Measurements from ENCODE around the gene HOXA11. TPM values are rescaled to one million over a fixed set of nuclear protein-coding genes. Genes with fewer than 3 reads are reported as not detected.
A peak's percentile ranks its signal among the peaks of the same experiment; 100 is the strongest.

The HOXA11 gene
- total and polyA plus RNA-seq, 2 donors, result 9.3 to 39.1 TPM

DNA sequence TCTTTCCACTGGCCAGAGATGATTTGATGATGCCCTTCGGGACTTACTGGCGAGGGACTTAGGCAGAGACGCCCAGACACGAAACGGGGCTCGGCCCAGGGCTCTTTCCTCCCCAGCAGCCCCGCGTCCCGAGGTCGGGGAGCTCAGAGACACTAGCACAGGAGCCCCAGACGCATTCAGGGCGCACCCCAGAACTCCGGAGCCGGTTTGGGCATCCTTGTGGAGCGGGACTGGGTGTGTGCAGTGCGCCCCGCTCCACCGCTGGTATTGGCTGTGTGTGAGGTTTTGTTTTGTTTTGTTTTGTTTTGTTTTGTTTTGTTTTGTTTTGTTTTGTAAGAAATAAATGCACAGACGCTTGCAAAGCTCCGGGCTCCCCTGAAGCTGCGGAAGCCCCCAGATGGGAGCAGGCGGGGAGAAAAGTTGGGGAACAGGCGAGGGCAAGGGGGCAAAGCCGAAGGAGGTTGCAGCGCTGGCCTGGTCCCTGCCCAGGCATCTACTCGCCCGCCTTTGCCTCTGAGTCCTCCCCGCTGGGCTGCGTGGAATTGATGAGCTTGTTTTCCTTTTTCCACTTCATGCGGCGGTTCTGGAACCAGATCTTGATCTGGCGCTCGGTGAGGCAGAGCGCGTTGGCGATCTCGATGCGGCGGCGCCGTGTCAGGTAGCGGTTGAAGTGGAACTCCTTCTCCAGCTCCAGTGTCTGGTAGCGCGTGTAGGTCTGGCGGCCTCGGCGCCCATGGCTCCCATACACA lies 39.7 kb downstream of the HOXA11 start:
- Histone ChIP-seq H3K27ac (ENCODE audit: low read depth) (no peak overlapping the region), H3K4me3 (ENCODE audit: low read depth, low read length) (no peak overlapping the region), H3K4me1 (ENCODE audit: insufficient read depth) (no peaks in the 10 kb centered on the region), H3K36me3 (ENCODE audit: insufficient read depth) (peaks cover 3% of the 10 kb centered on the region)
- 84% methylated on average over 47 of the region's 47 CpGs for WGBS
- no peak for DNase-seq (ENCODE audit: extremely low spot score)

- peaks cover 3% of the 10 kb centered on the region for H3K36me3 ChIP-seq (ENCODE audit: insufficient read depth)
- WGBS, result 74% methylated on average over 31 of the region's 31 CpGs
- no peaks in the 10 kb centered on the region for H3K4me1 ChIP-seq (ENCODE audit: insufficient read depth)
- no peak overlapping the region for H3K4me3 ChIP-seq (ENCODE audit: low read depth, low read length)
- no peak overlapping the region for H3K27ac ChIP-seq (ENCODE audit: low read depth)
- no peak for DNase-seq (ENCODE audit: extremely low spot score)
Measured at GRCh38 chr7:27144781-27145164, 40.3 kb downstream of the HOXA11 start.

- H3K4me3 ChIP-seq (ENCODE audit: low read depth, low read length), result no peak overlapping the region
Measured at GRCh38 chr7:27143950-27144780, 40.9 kb downstream of the HOXA11 start.

GRCh38 chr7:27143023-27143949 lies 41.7 kb downstream of the HOXA11 start, which contains the start of gene HOXA5:
TSS of gene HOXA5 (minus strand) at chr7:27143681. CDS start at chr7:27143607, 74 bp downstream.
- DNase-seq (ENCODE audit: extremely low spot score), result no peak
- Histone ChIP-seq H3K36me3 (ENCODE audit: insufficient read depth) (peaks cover 3% of the 10 kb centered on the region), H3K4me3 (ENCODE audit: low read depth, low read length) (peak within 1 kb of the TSS; percentile 41), H3K27ac (ENCODE audit: low read depth) (peak within 1 kb of the TSS; percentile 72), H3K4me1 (ENCODE audit: insufficient read depth) (no peaks in the 10 kb centered on the region)
- 58% methylated on average over 86 of the region's 86 CpGs for WGBS

More at GRCh38 chr7:27143950-27144780, 40.9 kb downstream of the HOXA11 start:
- WGBS, result 79% methylated on average over 40 of the region's 40 CpGs
- H3K27ac ChIP-seq (ENCODE audit: low read depth), result no peak overlapping the region
- H3K36me3 ChIP-seq (ENCODE audit: insufficient read depth), result peaks cover 3% of the 10 kb centered on the region
- no peak for DNase-seq (ENCODE audit: extremely low spot score)
- H3K4me1 ChIP-seq (ENCODE audit: insufficient read depth), result no peaks in the 10 kb centered on the region

- Histone ChIP-seq H3K4me3 (ENCODE audit: low read depth, low read length) (peak overlapping the region; percentile 41), H3K27ac (ENCODE audit: low read depth) (peak overlapping the region; percentile 55), H3K36me3 (ENCODE audit: insufficient read depth) (peaks cover 3% of the 10 kb centered on the region), H3K4me1 (ENCODE audit: insufficient read depth) (no peaks in the 10 kb centered on the region)
- DNase-seq (ENCODE audit: extremely low spot score), result no peak
- WGBS, result 61% methylated on average over 29 of the region's 29 CpGs
Measured at GRCh38 chr7:27142580-27143022, 42.4 kb downstream of the HOXA11 start.

GRCh38 chr7:27141923-27142579 lies 43.0 kb downstream of the HOXA11 start:
- 75% methylated on average over 30 of the region's 30 CpGs for WGBS
- H3K36me3 ChIP-seq (ENCODE audit: insufficient read depth), result peaks cover 3% of the 10 kb centered on the region
- no peaks in the 10 kb centered on the region for H3K4me1 ChIP-seq (ENCODE audit: insufficient read depth)
- no peak for DNase-seq (ENCODE audit: extremely low spot score)
- H3K4me3 ChIP-seq (ENCODE audit: low read depth, low read length), result peak overlapping the region; percentile 41
- peak overlapping the region; percentile 55 for H3K27ac ChIP-seq (ENCODE audit: low read depth)

DNA sequence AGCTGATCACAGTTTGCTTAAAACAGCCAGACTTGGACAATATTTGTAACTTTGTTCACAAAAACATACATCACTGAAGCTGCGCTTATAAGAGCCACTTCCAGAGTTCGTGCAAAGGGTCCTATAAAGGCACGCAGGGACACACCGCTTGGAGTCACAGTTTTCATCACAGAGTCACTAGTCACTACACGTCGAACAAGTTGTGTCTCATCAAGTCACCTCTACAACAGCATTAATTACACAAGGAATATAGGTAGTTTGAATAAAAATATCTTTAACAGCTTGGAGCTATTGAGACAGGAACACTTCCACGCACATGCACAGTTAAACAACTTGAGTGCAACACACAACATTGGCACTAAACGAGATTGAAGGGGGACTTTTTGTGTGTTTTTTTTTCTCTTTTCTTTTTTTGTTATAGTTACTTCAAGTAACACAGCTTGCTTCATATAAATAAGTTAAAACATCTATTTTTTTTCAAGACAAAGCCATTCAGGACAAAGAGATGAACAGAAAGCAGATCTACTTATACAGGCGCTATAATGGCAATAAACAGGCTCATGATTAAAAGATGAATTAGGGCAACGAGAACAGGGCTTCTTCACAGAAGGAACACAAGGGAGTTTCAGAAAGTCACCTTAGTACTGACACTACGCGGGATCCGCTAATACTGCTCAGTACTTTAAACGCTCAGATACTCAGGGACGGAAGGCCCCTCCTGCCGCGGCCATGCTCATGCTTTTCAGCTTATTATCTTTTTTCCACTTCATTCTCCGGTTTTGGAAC lies 43.7 kb downstream of the HOXA11 start:
- Histone ChIP-seq H3K4me1 (ENCODE audit: insufficient read depth) (no peaks in the 10 kb centered on the region), H3K36me3 (ENCODE audit: insufficient read depth) (peaks cover 3% of the 10 kb centered on the region), H3K27ac (ENCODE audit: low read depth) (no peak overlapping the region), H3K4me3 (ENCODE audit: low read depth, low read length) (peak overlapping the region; percentile 41)
- 88% methylated on average over 18 of the region's 18 CpGs for WGBS
- no peak for DNase-seq (ENCODE audit: extremely low spot score)

- Histone ChIP-seq H3K27ac (ENCODE audit: low read depth) (peak overlapping the region; percentile 69), H3K36me3 (ENCODE audit: insufficient read depth) (peaks cover 3% of the 10 kb centered on the region), H3K4me1 (ENCODE audit: insufficient read depth) (no peaks in the 10 kb centered on the region), H3K4me3 (ENCODE audit: low read depth, low read length) (no peak overlapping the region)
- WGBS, result 82% methylated on average over 15 of the region's 15 CpGs
- no peak for DNase-seq (ENCODE audit: extremely low spot score)
Measured at GRCh38 chr7:27140126-27140857, 44.7 kb downstream of the HOXA11 start.

- Histone ChIP-seq H3K27ac (ENCODE audit: low read depth) (peak overlapping the region; percentile 69), H3K4me3 (ENCODE audit: low read depth, low read length) (peak overlapping the region; percentile 18), H3K36me3 (ENCODE audit: insufficient read depth) (peaks cover 3% of the 10 kb centered on the region), H3K4me1 (ENCODE audit: insufficient read depth) (no peaks in the 10 kb centered on the region)
- no peak for DNase-seq (ENCODE audit: extremely low spot score)
- 75% methylated on average over 53 of the region's 53 CpGs for WGBS
Measured at GRCh38 chr7:27139334-27140125, 45.5 kb downstream of the HOXA11 start.

DNA sequence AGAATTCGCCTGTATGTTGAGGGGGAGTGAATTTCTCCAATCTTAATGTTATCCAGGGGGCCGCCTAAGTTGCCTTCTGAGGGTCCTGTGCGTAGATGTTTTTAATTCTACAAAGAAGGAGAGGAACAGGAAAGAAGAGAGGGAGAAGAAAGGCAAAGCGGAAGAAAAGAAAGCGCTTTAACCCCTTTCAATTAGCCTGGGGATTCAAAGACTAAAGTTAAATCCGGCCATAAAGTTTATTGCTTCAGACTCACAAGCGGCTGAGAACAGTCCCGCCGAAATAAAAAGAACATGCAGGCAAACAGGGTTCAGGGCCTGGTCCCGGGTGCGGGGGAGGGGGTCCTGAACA lies 46.1 kb downstream of the HOXA11 start:
- H3K27ac ChIP-seq (ENCODE audit: low read depth), result peak overlapping the region; percentile 69
- H3K4me3 ChIP-seq (ENCODE audit: low read depth, low read length), result peak overlapping the region; percentile 18
- WGBS, result 76% methylated on average over 11 of the region's 11 CpGs

GRCh38 chr7:27138472-27138871 lies 46.6 kb downstream of the HOXA11 start:
- H3K4me3 ChIP-seq (ENCODE audit: low read depth, low read length), result no peak overlapping the region
- H3K4me1 ChIP-seq (ENCODE audit: insufficient read depth), result no peaks in the 10 kb centered on the region
- H3K36me3 ChIP-seq (ENCODE audit: insufficient read depth), result peaks cover 3% of the 10 kb centered on the region
- 92% methylated on average over 1 of the region's 1 CpG for WGBS
- peak overlapping the region; percentile 53 for H3K27ac ChIP-seq (ENCODE audit: low read depth)
- DNase-seq (ENCODE audit: extremely low spot score), result no peak

More for the DNA sequence above, 46.1 kb downstream of the HOXA11 start:
- no peak for DNase-seq (ENCODE audit: extremely low spot score)
- Histone ChIP-seq H3K36me3 (ENCODE audit: insufficient read depth) (peaks cover 3% of the 10 kb centered on the region), H3K4me1 (ENCODE audit: insufficient read depth) (no peaks in the 10 kb centered on the region)

All from urinary bladder (tissue), 4 donors.